H1 (cell line): ENCODE results near the gene MYOCD. TPM values are rescaled to one million over a fixed set of nuclear protein-coding genes. Genes with fewer than 3 reads are reported as not detected.

Source experiments
- CTCF ChIA-PET: fragments of 300-600 bp; sonication (Branson Sonifier 250); formaldehyde crosslinking; loops from one replicate; lab custom pipeline; 2021; ENCODE audit not compliant: partially characterized antibody; lab: Charles Lee
- POLR2A ChIA-PET: fragments of 300-600 bp; sonication (Branson Sonifier 250); formaldehyde crosslinking; loops from one replicate; lab custom pipeline; 2021; ENCODE audit warnings: inconsistent platforms; ENCODE audit not compliant: partially characterized antibody; lab: Charles Lee
- DNase-seq, 2 experiments: peaks; one replicate each; pipeline versions ENCODE4 v3.0.0 to v3.0.0-alpha.2; 2010 to 2022; ENCODE audit warnings: low spot score in 2 of 2, low read depth in 1 of 2, mixed read lengths in 1 of 2
- FAIRE-seq: peaks from 2 replicates; lab custom pipeline; 2011; peaks lifted over from hg19 to GRCh38; lab: Jason Lieb, UNC
- H2AFZ ChIP-seq: 2 replicates; pipeline ENCODE4 v1.8.1; 2012; ENCODE audit warnings: low read length, inconsistent platforms
- H2AK5ac ChIP-seq: 2 replicates; pipeline ENCODE4 v1.6.1; 2013; ENCODE audit warnings: low read depth, low read length
- H2BK120ac ChIP-seq: replicated peaks from 2 replicates; pipeline ENCODE3; 2013; ENCODE audit warnings: low read depth, low read length, inconsistent platforms
- H2BK12ac ChIP-seq: 2 replicates; pipeline ENCODE4 v1.6.1; 2013; ENCODE audit warnings: low read depth, low read length
- H2BK15ac ChIP-seq: 2 replicates; pipeline ENCODE4 v1.6.1; 2013; ENCODE audit warnings: low read length
- H2BK20ac ChIP-seq: 2 replicates; pipeline ENCODE4 v1.6.1; 2013; ENCODE audit warnings: low read length
- H2BK5ac ChIP-seq: 2 replicates; pipeline ENCODE4 v1.6.1; 2013; ENCODE audit warnings: low read depth, low read length
- H3K14ac ChIP-seq: 2 replicates; pipeline ENCODE4 v1.6.1; 2013; ENCODE audit warnings: inconsistent platforms; ENCODE audit not compliant: insufficient read length
- H3K18ac ChIP-seq: 2 replicates; pipeline ENCODE4 v1.6.1; 2013; ENCODE audit warnings: low read length; ENCODE audit errors: extremely low read depth
- H3K23ac ChIP-seq: 2 replicates; pipeline ENCODE4 v1.6.1; 2013; ENCODE audit warnings: inconsistent platforms; ENCODE audit not compliant: insufficient read length
- H3K23me2 ChIP-seq: 2 replicates; pipeline ENCODE4 v1.6.1; 2013; ENCODE audit warnings: low read depth, low read length
- H3K27ac ChIP-seq: 2 replicates; pipeline ENCODE4 v1.6.1; 2011; ENCODE audit warnings: low read depth, low read length, inconsistent platforms
- H3K27me3 ChIP-seq, 4 experiments: replicated peaks in 1 of 4; 1 replicate in 1 of 4; 2 replicates in 3 of 4; pipeline versions ENCODE4 v1.6.1 to v1.8.1; 2011 to 2013; ENCODE audit warnings: low read length in 3 of 4, mild to moderate bottlenecking in 3 of 4, inconsistent platforms in 2 of 4, mixed read lengths in 2 of 4, moderate library complexity in 1 of 4; ENCODE audit not compliant: control insufficient read depth in 3 of 4, insufficient read depth in 3 of 4; ENCODE audit errors: extremely low read depth in 1 of 4
- H3K36me3 ChIP-seq, 4 experiments: 2 replicates each; pipeline versions ENCODE4 v1.6.1 to v1.8.1; 2011 to 2013; ENCODE audit warnings: mild to moderate bottlenecking in 4 of 4, low read length in 3 of 4, moderate library complexity in 2 of 4, control low read depth in 1 of 4, inconsistent platforms in 1 of 4; ENCODE audit not compliant: insufficient read depth in 4 of 4, control insufficient read depth in 2 of 4
- H3K4ac ChIP-seq: replicated peaks from 2 replicates; pipeline ENCODE3; 2013; ENCODE audit warnings: low read length, low read depth, mixed read lengths, inconsistent platforms; ENCODE audit not compliant: insufficient read length
- H3K4me1 ChIP-seq, 4 experiments: replicated peaks in 1 of 4; 1 replicate in 1 of 4; 2 replicates in 3 of 4; pipeline versions ENCODE4 v1.6.1 to v1.8.1; 2011 to 2013; ENCODE audit warnings: low read length in 3 of 4, inconsistent platforms in 2 of 4, mixed read lengths in 1 of 4; ENCODE audit not compliant: insufficient read depth in 4 of 4, control insufficient read depth in 3 of 4
- H3K4me2 ChIP-seq, 2 experiments: 2 replicates each; pipeline versions ENCODE4 v1.6.1 to v1.8.1; 2011 to 2013; ENCODE audit warnings: low read depth in 2 of 2, low read length in 2 of 2, control low read depth in 1 of 2, inconsistent platforms in 1 of 2, mild to moderate bottlenecking in 1 of 2; ENCODE audit not compliant: insufficient read depth in 1 of 2
- H3K4me3 ChIP-seq, 4 experiments: fragments of 200-600, 300-600 bp in 1 of 4; sonication (generic), shearing (Covaris generic), sonication (Bioruptor Twin) in 1 of 4; 2 replicates each; pipeline versions ENCODE4 v1.5.1 to v1.8.1; 2011 to 2016; ENCODE audit warnings: low read length in 4 of 4, low read depth in 3 of 4, control low read depth in 2 of 4, inconsistent platforms in 2 of 4, mild to moderate bottlenecking in 2 of 4, mixed read lengths in 1 of 4, moderate library complexity in 1 of 4; ENCODE audit not compliant: insufficient read depth in 2 of 4; ENCODE audit errors: extremely low read depth in 1 of 4
- H3K56ac ChIP-seq: replicated peaks from 2 replicates; pipeline ENCODE3; 2013; ENCODE audit warnings: low read depth, mild to moderate bottlenecking, mixed read lengths, low read length, inconsistent platforms; ENCODE audit not compliant: insufficient read length
- H3K79me1 ChIP-seq: 2 replicates; pipeline ENCODE4 v1.6.1; 2013; ENCODE audit warnings: low read depth, low read length, control low read depth
- H3K79me2 ChIP-seq, 2 experiments: 2 replicates each; pipeline versions ENCODE4 v1.6.1 to v1.8.1; 2012 to 2013; ENCODE audit warnings: low read length in 2 of 2, mild to moderate bottlenecking in 2 of 2, inconsistent platforms in 1 of 2; ENCODE audit not compliant: insufficient read depth in 2 of 2, control insufficient read depth in 1 of 2
- H3K9ac ChIP-seq, 4 experiments: replicated peaks in 1 of 4; 1 replicate in 1 of 4; 2 replicates in 3 of 4; pipeline versions ENCODE4 v1.6.1 to v1.8.1; 2011 to 2013; ENCODE audit warnings: low read depth in 3 of 4, low read length in 3 of 4, control low read depth in 2 of 4, mild to moderate bottlenecking in 2 of 4, moderate library complexity in 2 of 4, inconsistent platforms in 1 of 4; ENCODE audit errors: extremely low read depth in 1 of 4
- H3K9me3 ChIP-seq, 2 experiments: 2 replicates each; pipeline versions ENCODE4 v1.6.1 to v1.8.1; 2012 to 2013; ENCODE audit warnings: mild to moderate bottlenecking in 2 of 2, moderate library complexity in 2 of 2, control low read depth in 1 of 2, inconsistent platforms in 1 of 2, low read depth in 1 of 2, low read length in 1 of 2, mixed read lengths in 1 of 2; ENCODE audit not compliant: insufficient read depth in 2 of 2
- H4K20me1 ChIP-seq, 2 experiments: replicated peaks in 1 of 2; 2 replicates each; pipeline versions ENCODE3 to v1.8.1; 2011 to 2013; ENCODE audit warnings: inconsistent platforms in 2 of 2, low read length in 2 of 2, mild to moderate bottlenecking in 1 of 2; ENCODE audit not compliant: insufficient read depth in 2 of 2, control insufficient read depth in 1 of 2
- H4K5ac ChIP-seq: 2 replicates; pipeline ENCODE4 v1.6.1; 2013; ENCODE audit warnings: low read length, low read depth, mixed read lengths, inconsistent platforms; ENCODE audit not compliant: insufficient read length
- H4K8ac ChIP-seq: 2 replicates; pipeline ENCODE4 v1.8.0; 2013; ENCODE audit warnings: mild to moderate bottlenecking, moderate library complexity, low read length, inconsistent platforms; ENCODE audit not compliant: insufficient read depth; ENCODE audit errors: extremely low read depth
- H4K91ac ChIP-seq: replicated peaks from 2 replicates; pipeline ENCODE3; 2013; ENCODE audit warnings: low read length, mixed read lengths, inconsistent platforms; ENCODE audit not compliant: insufficient read length
- POU5F1 ChIP-seq: IDR thresholded peaks from 2 replicates; pipeline ENCODE4 v1.6.1; 2011; ENCODE audit warnings: low read depth, mild to moderate bottlenecking, low read length, moderate library complexity
- SIX5 ChIP-seq: IDR thresholded peaks from 2 replicates; pipeline ENCODE4 v1.6.1; 2011; ENCODE audit warnings: mild to moderate bottlenecking, low read depth, low read length
- SP2 ChIP-seq: IDR thresholded peaks from 2 replicates; pipeline ENCODE4 v1.6.1; 2012; ENCODE audit warnings: mild to moderate bottlenecking, low read length, inconsistent platforms
- USF2 ChIP-seq: IDR thresholded peaks from 2 replicates; pipeline ENCODE4 v1.6.1; 2011; ENCODE audit warnings: low read length, improper control_type of control experiment
- WGBS, 2 experiments: shearing (Covaris generic) in 1 of 2; methylation state at CpG; one replicate each; pipeline versions ENCODE4 v1.1.6 to v1.1.7; 2013 to 2015; ENCODE audit warnings: low lambda C conversion rate in 2 of 2, mixed read lengths in 2 of 2, inconsistent platforms in 1 of 2, low coverage in 1 of 2, missing lambda C conversion rate in 1 of 2; ENCODE audit not compliant: insufficient replicate concordance in 2 of 2, insufficient coverage in 1 of 2, insufficient read length in 1 of 2; ENCODE audit errors: extremely low coverage in 1 of 2, missing lambda C conversion rate in 1 of 2; 5-methylcytosine and 5-hydroxymethylcytosine counted together
- polyA plus RNA-seq, 7 experiments: library from polyadenylated mRNA; depleted of rRNA in 3 of 7; stranded (reverse) in 5 of 7; unstranded in 2 of 7; fragments of >200 nt in 5 of 7; fragments of 200-250 nt in 2 of 7; gene quantifications; 1 replicate in 5 of 7; 2 replicates in 1 of 7; 4 replicates in 1 of 7; pipeline versions ENCODE4 v1.2.1 to v1.2.3, GENCODE V29; 2011 to 2013; ENCODE audit warnings: missing spikeins in 2 of 7, mixed read lengths in 2 of 7
- total RNA-seq: library from RNA; stranded (reverse); fragmentation: NEBNext Ultra II Directional; extraction: Animal tissue kit (Norgen Biotek cat#: 25700); gene quantifications from 2 replicates; pipeline ENCODE4 v1.2.1, GENCODE V29; 2021

Gene MYOCD
- total and polyA plus RNA-seq, 2 of the 8 experiments (the other 6 are each of a cell fraction or from before 2014, with no cell fraction given), result 0.30 to 4.9 TPM

- no peak overlapping the region for H3K9ac ChIP-seq
- H2BK120ac ChIP-seq, result no peak overlapping the region
- no peak overlapping the region for H3K23ac ChIP-seq
- no peaks in the 10 kb centered on the region for H3K23me2 ChIP-seq
- no peak overlapping the region for H2BK12ac ChIP-seq
- no peak overlapping the region for H2BK5ac ChIP-seq
- ChIA-PET POLR2A (no interaction called here), CTCF (no interaction called here)
- no peak overlapping the region for H2BK15ac ChIP-seq
- H3K18ac ChIP-seq, result no peak overlapping the region
- H2AFZ ChIP-seq, result no peak overlapping the region
- no peak overlapping the region for H4K91ac ChIP-seq
- H3K36me3 ChIP-seq, result no peaks in the 10 kb centered on the region
- no peaks in the 10 kb centered on the region for H3K79me1 ChIP-seq
- H3K14ac ChIP-seq, result no peak overlapping the region
- DNase-seq, result peak in 1 of 2 experiments; percentile 13
- no peaks in the 10 kb centered on the region for H4K20me1 ChIP-seq
- no peak overlapping the region for H3K27ac ChIP-seq
- TF ChIP-seq SP2 (no peak), SIX5 (no peak), USF2 (no peak), POU5F1 (no peak)
- no peak overlapping the region for H3K56ac ChIP-seq
- no peaks in the 10 kb centered on the region for H3K27me3 ChIP-seq
- no peak overlapping the region for H3K4me3 ChIP-seq
- no peak overlapping the region for H3K4me2 ChIP-seq
- no peak overlapping the region for H2BK20ac ChIP-seq
- no peaks in the 10 kb centered on the region for H3K79me2 ChIP-seq
- no peak overlapping the region for H4K5ac ChIP-seq
- no peak overlapping the region for H2AK5ac ChIP-seq
- peaks cover 0 to 6% (median 1%) of the 10 kb centered on the region in 4 experiments; a peak in 3 of 7 replicates for H3K4me1 ChIP-seq
- no peak for FAIRE-seq
- no peak overlapping the region for H3K4ac ChIP-seq
- WGBS, 2 experiments, result 90% methylated on average over 2 of the region's 2 CpGs; no CpG with 5 or more reads in 1 of the 2 experiments
- H3K9me3 ChIP-seq, result no peaks in the 10 kb centered on the region
- no peak overlapping the region for H4K8ac ChIP-seq
Measured at GRCh38 chr17:12726131-12726530, 60.4 kb downstream of the MYOCD start.
